Fibroblast of the aortic adventitia (primary cell): ENCODE measurements around the gene FOXP4. TPM values are rescaled to one million over a fixed set of nuclear protein-coding genes. Genes with fewer than 3 reads are reported as not detected.

ENCODE experiments used
- DNase-seq: peaks from one replicate; pipeline ENCODE4 v3.0.0-alpha.2; 2010; ENCODE audit warnings: low read depth
- H3K4me3 ChIP-seq: 2 replicates; pipeline ENCODE4 v1.5.1; 2011; ENCODE audit warnings: low read depth, mild to moderate bottlenecking, control low read depth, low read length, moderate library complexity
- total RNA-seq: library from RNA; depleted of rRNA; stranded (reverse); fragments of >200 nt; gene quantifications from 2 replicates; pipeline ENCODE4 v1.2.3, GENCODE V29; 2012; ENCODE audit warnings: low replicate concordance
- TF ChIP-seq, protein P1 (sequence below): IDR thresholded peaks from 2 replicates; pipeline ENCODE4 v1.5.1; 2011; ENCODE audit warnings: mild to moderate bottlenecking, low read length, control low read depth, inconsistent platforms; ENCODE audit not compliant: insufficient read depth

The FOXP4 gene
- total RNA-seq, 1 donor = 2.9 TPM

DNA sequence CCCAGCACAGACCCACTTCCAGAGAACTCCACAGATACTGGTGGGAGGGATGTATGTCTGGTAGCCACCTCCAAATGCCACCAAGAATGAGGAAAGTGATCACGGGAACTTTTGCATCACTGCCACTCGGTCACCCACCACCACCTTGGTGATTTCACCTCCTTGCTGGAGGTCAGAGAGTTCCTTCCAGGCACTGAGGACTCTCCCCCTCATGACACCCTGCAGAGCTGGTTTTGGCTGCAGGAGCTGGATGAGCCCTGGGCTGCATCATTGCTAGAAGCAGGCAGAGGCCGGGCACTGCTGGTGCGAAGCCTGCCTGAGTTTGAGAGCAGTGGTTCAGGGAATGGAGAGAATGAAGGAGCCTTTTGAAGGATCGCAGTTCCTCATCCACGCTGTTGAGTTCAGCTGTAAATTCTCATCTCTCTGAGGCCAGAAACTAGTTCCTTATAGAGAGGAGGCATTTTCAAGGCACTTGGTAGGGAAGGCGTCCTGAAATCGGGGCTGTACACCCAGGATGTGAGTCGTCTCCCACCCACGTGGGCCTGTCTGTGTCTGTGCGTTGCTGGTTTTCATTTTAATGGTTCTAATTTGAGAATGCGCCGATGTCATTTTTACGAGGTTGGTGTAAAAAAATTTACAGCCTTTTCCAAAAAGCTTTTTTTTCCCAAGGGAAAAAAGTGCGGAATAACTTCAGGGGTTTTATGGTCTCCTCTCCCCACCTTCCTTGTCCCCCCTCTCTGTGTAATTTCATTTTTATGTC lies 25.0 kb downstream of the FOXP4 start:
- H3K4me3 ChIP-seq = no peak overlapping the region
- DNase-seq = no peak
- TF ChIP-seq, protein P1, sequence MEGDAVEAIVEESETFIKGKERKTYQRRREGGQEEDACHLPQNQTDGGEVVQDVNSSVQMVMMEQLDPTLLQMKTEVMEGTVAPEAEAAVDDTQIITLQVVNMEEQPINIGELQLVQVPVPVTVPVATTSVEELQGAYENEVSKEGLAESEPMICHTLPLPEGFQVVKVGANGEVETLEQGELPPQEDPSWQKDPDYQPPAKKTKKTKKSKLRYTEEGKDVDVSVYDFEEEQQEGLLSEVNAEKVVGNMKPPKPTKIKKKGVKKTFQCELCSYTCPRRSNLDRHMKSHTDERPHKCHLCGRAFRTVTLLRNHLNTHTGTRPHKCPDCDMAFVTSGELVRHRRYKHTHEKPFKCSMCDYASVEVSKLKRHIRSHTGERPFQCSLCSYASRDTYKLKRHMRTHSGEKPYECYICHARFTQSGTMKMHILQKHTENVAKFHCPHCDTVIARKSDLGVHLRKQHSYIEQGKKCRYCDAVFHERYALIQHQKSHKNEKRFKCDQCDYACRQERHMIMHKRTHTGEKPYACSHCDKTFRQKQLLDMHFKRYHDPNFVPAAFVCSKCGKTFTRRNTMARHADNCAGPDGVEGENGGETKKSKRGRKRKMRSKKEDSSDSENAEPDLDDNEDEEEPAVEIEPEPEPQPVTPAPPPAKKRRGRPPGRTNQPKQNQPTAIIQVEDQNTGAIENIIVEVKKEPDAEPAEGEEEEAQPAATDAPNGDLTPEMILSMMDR = no peak

DNA sequence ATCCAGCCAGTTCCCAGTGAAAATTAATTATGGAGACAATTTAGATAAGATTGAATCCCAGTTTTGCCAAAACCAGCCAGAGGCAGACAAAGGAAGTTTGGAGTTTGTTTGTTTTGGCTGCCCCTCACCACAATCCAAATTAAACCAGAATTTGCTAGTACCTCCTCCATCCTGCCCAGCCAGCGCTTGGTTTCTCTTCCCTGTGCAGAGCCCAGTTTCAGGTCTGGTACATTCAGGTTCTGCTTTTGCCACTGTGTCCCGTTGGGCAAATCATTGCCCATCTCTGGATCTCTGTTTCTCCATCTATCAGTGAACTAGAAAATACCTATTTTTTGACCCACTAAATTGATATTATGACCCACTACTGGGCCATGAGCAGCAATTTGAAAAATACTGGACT lies 26.4 kb downstream of the FOXP4 start:
- DNase-seq = no peak
- TF ChIP-seq, protein P1 = no peak
- no peak overlapping the region for H3K4me3 ChIP-seq

DNA sequence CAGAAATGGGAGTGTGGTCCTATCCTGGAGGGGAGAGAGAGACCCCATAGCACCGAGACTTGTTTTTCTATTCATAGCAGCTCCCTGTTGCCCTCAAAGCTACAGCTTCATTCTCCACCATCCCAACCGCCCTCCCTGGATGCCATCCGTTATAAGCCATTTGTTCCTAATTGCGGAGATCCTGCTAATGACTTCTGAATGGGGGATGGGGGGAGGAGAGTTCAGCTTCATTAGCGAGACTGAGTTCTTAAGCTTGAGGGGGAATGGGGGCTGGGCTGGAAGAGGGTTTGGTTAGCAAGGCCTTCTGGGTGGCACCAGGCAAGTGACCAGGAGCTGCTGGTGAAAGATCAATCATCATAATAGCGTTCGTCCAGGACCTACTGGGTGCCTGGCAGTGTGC lies 27.1 kb downstream of the FOXP4 start:
- DNase-seq = no peak
- no peak overlapping the region for H3K4me3 ChIP-seq
- TF ChIP-seq, protein P1 = no peak

DNA sequence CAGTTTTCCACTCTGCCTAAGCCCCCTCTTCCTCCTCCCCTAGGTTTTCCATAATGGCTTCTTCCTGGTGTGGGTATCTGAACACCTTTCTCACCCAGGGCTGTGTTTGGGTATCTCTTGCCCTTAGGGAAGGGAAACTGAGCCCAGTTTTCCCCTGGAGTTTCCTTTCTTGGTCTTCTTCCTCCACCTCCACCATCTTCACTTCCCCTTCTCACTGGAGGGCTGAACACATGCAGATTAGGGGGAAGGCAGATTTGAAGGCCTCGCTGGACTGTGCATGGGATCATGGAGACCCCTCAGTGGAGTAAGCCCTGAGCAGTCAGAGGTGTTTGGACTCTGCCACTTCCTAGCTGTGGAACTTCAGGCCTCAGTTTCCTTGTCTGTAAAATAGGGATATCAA lies 27.8 kb downstream of the FOXP4 start:
- TF ChIP-seq, protein P1 = no peak
- H3K4me3 ChIP-seq = no peak overlapping the region
- DNase-seq = no peak

DNA sequence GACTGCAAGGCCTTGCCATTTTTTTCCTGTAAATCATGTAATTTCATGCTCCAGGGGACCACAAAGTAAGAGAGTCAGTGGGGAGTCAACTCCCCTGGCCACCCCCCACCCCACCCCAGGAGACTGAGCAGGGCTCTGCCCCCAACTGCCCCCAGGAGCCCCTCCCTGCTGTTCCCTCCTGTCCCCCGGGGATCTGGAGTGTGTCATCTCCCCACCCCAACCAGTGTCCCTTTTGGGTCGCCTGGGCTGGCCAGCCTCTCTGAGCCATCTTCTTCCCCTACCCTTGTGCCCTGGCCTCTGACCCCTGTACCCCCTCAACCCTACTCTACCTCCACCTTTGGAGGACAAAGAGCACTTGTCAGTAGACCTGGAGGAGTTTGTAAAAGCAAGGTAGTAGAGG lies 29.4 kb downstream of the FOXP4 start:
- TF ChIP-seq, protein P1 = no peak
- DNase-seq = no peak
- H3K4me3 ChIP-seq = no peak overlapping the region

DNA sequence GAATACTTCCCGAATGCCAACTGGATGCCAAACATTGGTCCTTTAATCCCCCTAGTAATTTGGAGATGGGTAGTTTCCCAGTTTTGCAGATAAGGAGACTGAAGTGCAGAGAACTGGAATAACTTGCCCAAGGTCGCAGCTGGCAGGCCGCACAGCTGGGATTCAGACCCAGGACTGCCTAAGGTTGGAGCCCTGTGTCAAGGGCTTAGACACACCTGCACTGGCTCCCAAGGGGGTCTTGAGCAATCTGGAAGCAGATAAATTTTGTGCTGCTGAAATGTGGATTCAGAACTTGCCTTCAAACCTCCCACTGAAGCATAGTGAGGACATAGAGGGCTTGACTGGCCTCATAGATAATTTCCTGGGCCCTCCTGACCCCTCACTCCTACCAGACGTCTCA lies 30.5 kb downstream of the FOXP4 start:
- TF ChIP-seq, protein P1 = no peak
- H3K4me3 ChIP-seq = no peak overlapping the region
- no peak for DNase-seq
